ENCODE measurements around the gene PSD2. TPM values are rescaled to one million over a fixed set of nuclear protein-coding genes. Genes with fewer than 3 reads are reported as not detected.
A peak's percentile ranks its signal among the peaks of the same experiment; 100 is the strongest.

Gene PSD2
- total RNA-seq (2016; rRNA removed; fragmentation: Illumina TruSeq; extraction: Trizol) (not detected in 2 replicates), polyA plus RNA-seq (2011; rRNA removed) (0.07 and 0.13 TPM in 2 replicates), polyA minus RNA-seq (2011; rRNA and poly(A)+ RNA removed; ENCODE audit: low replicate concordance) (0.10 TPM in 1 of 2 replicates, not detected in the other), Bru-seq, nascent RNA (percentile 8 among the genes with signal in this experiment), BruChase-seq, experiment 1, labeled RNA remaining after a 6-hour chase (percentile 13 among the genes with signal in this experiment), BruChase-seq, experiment 2, labeled RNA remaining after a 2-hour chase (percentile 7 among the genes with signal in this experiment)
- total RNA-seq (2016; cell fraction: cytosol; rRNA removed; fragmentation: Illumina TruSeq; extraction: Trizol; ENCODE audit: low read depth), result not detected in 2 replicates
- total RNA-seq (2016; cell fraction: insoluble cytoplasmic fraction; rRNA removed; fragmentation: Illumina TruSeq; extraction: Trizol), result not detected in 2 replicates
- not detected in 2 replicates for total RNA-seq (2016; cell fraction: membrane; rRNA removed; fragmentation: Illumina TruSeq; extraction: Trizol)
- 0.09 TPM in 1 of 2 replicates, not detected in the other for total RNA-seq (2016; cell fraction: nucleus; rRNA removed; fragmentation: Illumina TruSeq; extraction: Trizol)
- polyA plus RNA-seq (2011; cell fraction: cytosol; rRNA removed), result 0.04 and 0.06 TPM in 2 replicates
- 0.16 and 0.32 TPM in 2 replicates for polyA plus RNA-seq (2011; cell fraction: nucleus; rRNA removed)
- 0.07 and 0.13 TPM in 2 replicates for polyA plus RNA-seq (2012)
- polyA plus RNA-seq (2016; cell fraction: cytosol; fragmentation: Illumina TruSeq; extraction: Trizol; ENCODE audit: low read depth), result not detected in 2 replicates
- polyA plus RNA-seq (2016; cell fraction: insoluble cytoplasmic fraction; fragmentation: Illumina TruSeq; extraction: Trizol; ENCODE audit: low read depth), result not detected in 2 replicates
- polyA plus RNA-seq (2016; cell fraction: membrane; fragmentation: Illumina TruSeq; extraction: Trizol; ENCODE audit: low read depth), result not detected in 2 replicates
- 0.10 TPM in 1 of 2 replicates, not detected in the other for polyA plus RNA-seq (2016; cell fraction: nucleus; fragmentation: Illumina TruSeq; extraction: Trizol; ENCODE audit: insufficient read depth, low read depth)
- not detected in 2 replicates for polyA minus RNA-seq (2011; cell fraction: cytosol; rRNA and poly(A)+ RNA removed)
- 0.12 TPM in 1 of 2 replicates, not detected in the other for polyA minus RNA-seq (2011; cell fraction: nucleus; rRNA and poly(A)+ RNA removed)
- long read RNA-seq, experiment 1, result 0 reads
- long read RNA-seq, experiment 2, result 0 reads

- no peak for DNase-seq (ENCODE audit: low spot score)
- Histone ChIP-seq H3K27me3 (ENCODE audit: control insufficient read depth in 1 of 2, insufficient read depth in 2 of 2, low read length in 2 of 2) (peaks cover 12 to 59% of the 10 kb centered on the region in 2 experiments), H3K9ac (ENCODE audit: insufficient read depth, low read depth, low read length) (no peak within 1 kb of the TSS), H2AFZ (ENCODE audit: low read length) (no peak within 1 kb of the TSS), H3K36me3 (replicated peaks in 1 of 2; ENCODE audit: control insufficient read depth in 1 of 2, insufficient read depth in 2 of 2, low read length in 2 of 2) (no peaks in the 10 kb centered on the region), H3K79me2 (ENCODE audit: insufficient read depth, low read length) (no peaks in the 10 kb centered on the region), H3K4me1 (ENCODE audit: insufficient read depth, low read length) (no peaks in the 10 kb centered on the region; the same call in 1 of the 2 replicates), H3K9me3 (ENCODE audit: low read length) (no peaks in the 10 kb centered on the region), H4K20me1 (ENCODE audit: insufficient read depth, low read length) (no peaks in the 10 kb centered on the region), H3K4me3 (replicated peaks in 1 of 3; ENCODE audit: insufficient read depth in 1 of 3, low read depth in 2 of 3, low read length in 3 of 3) (peak within 1 kb of the TSS in 1 of 3 experiments; percentile 33; a peak in 1 of 6 replicates), H3K4me2 (ENCODE audit: low read depth, low read length) (peak within 1 kb of the TSS; percentile 23; the same call in 1 of the 2 replicates), H3K27ac (ENCODE audit: extremely low read length, insufficient read depth, low read length) (no peak within 1 kb of the TSS)
- 23% methylated on average over 14 of the region's 83 CpGs for WGBS (ENCODE audit: low lambda C conversion rate)
- in situ Hi-C loops (cut with HindIII; ENCODE audit: extremely low pct_ligation_motif_present, low pct_unique_long_range_greater_than_20kb) (no loop called here), intact Hi-C loops (cut with micrococcal nuclease; ENCODE audit: unreplicated experiment) (no loop called here)
- BruUV-seq (replicated peaks), result no TSS peak
- CTCF ChIA-PET (ENCODE audit: low intra/inter-chr PET ratio, low total read pairs), result no interaction called here
- TF ChIP-seq ZNF263 (CRISPR knock-in tag; IDR thresholded peaks at IDR 0.05), result peak; percentile 87
- peak; percentile 75 for TF ChIP-seq ZFP91 (CRISPR knock-in tag; IDR thresholded peaks at IDR 0.05; ENCODE audit: borderline replicate concordance)
- no peak for TF ChIP-seq ZNF451 (CRISPR knock-in tag; IDR thresholded peaks at IDR 0.05)
- FAIRE-seq, result no peak
- POLR2A ChIA-PET, result no interaction called here
- no peak for ATAC-seq
Observed at GRCh38 chr5:139795074-139796001, at the start of gene PSD2. TSS of gene PSD2 (plus strand) at chr5:139795808. CDS start at chr5:139809441, 13,633 bp downstream.

Measured in HepG2 (cell line).